Fibroblast of peridontal ligament (primary cell): ENCODE measurements around the gene PARD6B.
A peak's percentile ranks its signal among the peaks of the same experiment; 100 is the strongest.
"Not testable (repeated sequence)": the region's sequence is repeated elsewhere in the genome, so short reads cannot be mapped to it uniquely, and the experiment has no call there.

ENCODE experiments used
- DNase-seq: peaks from one replicate; pipeline ENCODE4 v3.0.0-alpha.2; 2010; ENCODE audit errors: extremely low read depth

PARD6B gene

GRCh38 chr20:50703651-50704438 is 27.5 kb upstream of the PARD6B start:
- DNase-seq, result not testable (repeated sequence)

- DNase-seq, result no peak
Measured at GRCh38 chr20:50704514-50704913, 26.9 kb upstream of the PARD6B start.

- DNase-seq, result peak; percentile 56
Measured at GRCh38 chr20:50704971-50705370, 26.4 kb upstream of the PARD6B start.

GRCh38 chr20:50708845-50709635 is 22.3 kb upstream of the PARD6B start:
- DNase-seq, result no peak

- DNase-seq, result no peak
Measured at GRCh38 chr20:50709636-50709973, 21.8 kb upstream of the PARD6B start.

- peak; percentile 20 for DNase-seq
Measured at GRCh38 chr20:50710492-50711063, 20.8 kb upstream of the PARD6B start.

- DNase-seq, result no peak
Measured at GRCh38 chr20:50711113-50711825, 20.1 kb upstream of the PARD6B start.

- DNase-seq, result no peak
Measured at GRCh38 chr20:50712771-50713656, 18.4 kb upstream of the PARD6B start.

GRCh38 chr20:50713657-50714101 is 17.7 kb upstream of the PARD6B start:
- DNase-seq, result peak; percentile 75

GRCh38 chr20:50714426-50714825 is 17.0 kb upstream of the PARD6B start:
- not testable (repeated sequence) for DNase-seq

GRCh38 chr20:50715694-50716093 is 15.7 kb upstream of the PARD6B start:
- no peak for DNase-seq

- no peak for DNase-seq
Measured at GRCh38 chr20:50716518-50716917, 14.9 kb upstream of the PARD6B start.

GRCh38 chr20:50717312-50717711 is 14.1 kb upstream of the PARD6B start:
- no peak for DNase-seq

- DNase-seq, result peak; percentile 69
Measured at GRCh38 chr20:50717974-50718761, 13.2 kb upstream of the PARD6B start.

- no peak for DNase-seq
Measured at GRCh38 chr20:50719328-50719727, 12.1 kb upstream of the PARD6B start.

GRCh38 chr20:50720026-50720425 is 11.4 kb upstream of the PARD6B start:
- no peak for DNase-seq

- DNase-seq, result no peak
Measured at GRCh38 chr20:50720582-50720981, 10.8 kb upstream of the PARD6B start.

GRCh38 chr20:50721881-50722281 is 9.5 kb upstream of the PARD6B start:
- peak; percentile 30 for DNase-seq

GRCh38 chr20:50722424-50723155 is 8.8 kb upstream of the PARD6B start:
- DNase-seq, result no peak

GRCh38 chr20:50723672-50724071 is 7.7 kb upstream of the PARD6B start:
- DNase-seq, result no peak
